Measurements from ENCODE around the gene BOLA3. TPM values are rescaled to one million over a fixed set of nuclear protein-coding genes. Genes with fewer than 3 reads are reported as not detected.
"Not testable (repeated sequence)": the region's sequence is repeated elsewhere in the genome, so short reads cannot be mapped to it uniquely, and the experiment has no call there.

The BOLA3 gene
- total and polyA plus RNA-seq, 7 experiments from 2014 or later = 6.9 to 87.3 (median 15.7) TPM

GRCh38 chr2:74130211-74130995 lies 17.3 kb downstream of the BOLA3 start:
- H3K36me3 Mint-ChIP-seq = peaks cover 7 to 24% (median 14%) of the 10 kb centered on the region in 5 donors
- ChIA-PET CTCF (no interaction called here), POLR2A (no interaction called here)
- peak overlapping the region in 1 of 10 donors; percentile 9 for H3K4me3 Mint-ChIP-seq
- H3K27ac Mint-ChIP-seq = no peak overlapping the region
- H3K27me3 Mint-ChIP-seq = peaks cover 0 to 22% (median 0%) of the 10 kb centered on the region in 5 donors
- H3K27me3 ChIP-seq (ENCODE audit: control insufficient read depth in 2 of 2, insufficient read depth in 2 of 2, low read length in 2 of 2) = no peaks in the 10 kb centered on the region
- H3K4me1 ChIP-seq (ENCODE audit: control insufficient read depth in 2 of 2, insufficient read depth in 2 of 2, low read length in 2 of 2) = no peaks in the 10 kb centered on the region
- no peaks in the 10 kb centered on the region for H3K9me3 ChIP-seq (ENCODE audit: control insufficient read depth in 2 of 3, low read length in 3 of 3)
- H3K9me3 Mint-ChIP-seq = peaks cover 0 to 2% (median 0%) of the 10 kb centered on the region in 11 donors
- no peak for ATAC-seq
- H3K4me1 Mint-ChIP-seq = peaks cover 0 to 2% (median 0%) of the 10 kb centered on the region in 7 donors
- DNase-seq = no peak
- H3K27ac ChIP-seq (ENCODE audit: low read depth, low read length) = no peak overlapping the region
- peaks cover 0 to 10% (median 0%) of the 10 kb centered on the region in 3 experiments for H3K36me3 ChIP-seq (ENCODE audit: control insufficient read depth in 2 of 3, insufficient read depth in 3 of 3, low read length in 3 of 3)
- intact Hi-C loops (cut with micrococcal nuclease) = no loop called here
- no peak overlapping the region for H3K4me3 ChIP-seq (ENCODE audit: low read length)

GRCh38 chr2:74128206-74128605 lies 19.5 kb downstream of the BOLA3 start:
- ATAC-seq (no peak), DNase-seq (no peak)
- intact Hi-C loops (cut with micrococcal nuclease) = no loop called here
- Mint-ChIP-seq H3K4me1 (peaks cover 0 to 2% (median 0%) of the 10 kb centered on the region in 7 donors), H3K4me3 (no peak overlapping the region), H3K36me3 (peaks cover 0 to 7% (median 3%) of the 10 kb centered on the region in 5 donors), H3K9me3 (peaks cover 0 to 6% (median 0%) of the 10 kb centered on the region in 11 donors), H3K27me3 (peaks cover 0 to 20% (median 0%) of the 10 kb centered on the region in 5 donors), H3K27ac (no peak overlapping the region)
- Histone ChIP-seq H3K4me3 (ENCODE audit: low read length) (no peak overlapping the region), H3K9me3 (ENCODE audit: control insufficient read depth in 2 of 3, low read length in 3 of 3) (no peaks in the 10 kb centered on the region), H3K27ac (ENCODE audit: low read depth, low read length) (no peak overlapping the region), H3K4me1 (ENCODE audit: control insufficient read depth in 2 of 2, insufficient read depth in 2 of 2, low read length in 2 of 2) (no peaks in the 10 kb centered on the region), H3K27me3 (ENCODE audit: control insufficient read depth in 2 of 2, insufficient read depth in 2 of 2, low read length in 2 of 2) (no peaks in the 10 kb centered on the region), H3K36me3 (ENCODE audit: control insufficient read depth in 2 of 3, insufficient read depth in 3 of 3, low read length in 3 of 3) (no peaks in the 10 kb centered on the region)
- CTCF ChIA-PET = no interaction called here
- POLR2A ChIA-PET = no interaction called here

DNA sequence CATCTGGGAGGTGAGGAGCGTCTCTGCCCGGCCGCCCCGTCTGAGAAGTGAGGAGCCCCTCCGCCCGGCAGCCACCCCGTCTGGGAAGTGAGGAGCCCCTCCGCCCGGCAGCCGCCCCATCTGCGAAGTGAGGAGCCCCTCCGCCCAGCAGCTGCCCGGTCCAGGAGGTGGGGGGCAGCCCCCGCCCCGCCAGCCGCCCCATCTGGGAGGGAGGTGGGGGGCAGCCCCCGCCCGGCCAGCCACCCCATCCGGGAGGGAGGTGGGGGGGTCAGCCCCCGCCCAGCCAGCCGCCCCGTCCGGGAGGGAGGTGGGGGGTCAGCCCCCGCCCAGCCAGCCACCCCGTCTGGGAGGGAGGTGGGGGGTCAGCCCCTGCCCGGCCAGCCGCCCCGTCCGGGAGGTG lies 23.8 kb downstream of the BOLA3 start:
- H3K9me3 ChIP-seq (ENCODE audit: control insufficient read depth in 2 of 3, low read length in 3 of 3); H3K27ac ChIP-seq (ENCODE audit: low read depth, low read length); H3K4me3 ChIP-seq (ENCODE audit: low read length); H3K36me3 ChIP-seq (ENCODE audit: control insufficient read depth in 2 of 3, insufficient read depth in 3 of 3, low read length in 3 of 3); H3K27me3 ChIP-seq (ENCODE audit: control insufficient read depth in 2 of 2, insufficient read depth in 2 of 2, low read length in 2 of 2); POLR2A ChIA-PET; H3K4me1 ChIP-seq (ENCODE audit: control insufficient read depth in 2 of 2, insufficient read depth in 2 of 2, low read length in 2 of 2); ATAC-seq; H3K27me3 Mint-ChIP-seq; intact Hi-C loops (cut with micrococcal nuclease); H3K4me3 Mint-ChIP-seq; DNase-seq; H3K27ac Mint-ChIP-seq; CTCF ChIA-PET: not testable (repeated sequence)
- Mint-ChIP-seq H3K4me1 (peaks cover 8 to 12% (median 9%) of the 10 kb centered on the region in 7 donors), H3K36me3 (peaks cover 0 to 17% (median 3%) of the 10 kb centered on the region in 5 donors), H3K9me3 (peaks cover 7 to 33% (median 16%) of the 10 kb centered on the region in 11 donors)

GRCh38 chr2:74121846-74122245 lies 25.9 kb downstream of the BOLA3 start:
- not testable (repeated sequence) for H3K9me3 ChIP-seq (ENCODE audit: control insufficient read depth in 2 of 3, low read length in 3 of 3); H3K36me3 ChIP-seq (ENCODE audit: control insufficient read depth in 2 of 3, insufficient read depth in 3 of 3, low read length in 3 of 3); H3K4me3 ChIP-seq (ENCODE audit: low read length); DNase-seq; H3K27me3 Mint-ChIP-seq; H3K4me1 ChIP-seq (ENCODE audit: control insufficient read depth in 2 of 2, insufficient read depth in 2 of 2, low read length in 2 of 2); H3K27me3 ChIP-seq (ENCODE audit: control insufficient read depth in 2 of 2, insufficient read depth in 2 of 2, low read length in 2 of 2); ATAC-seq; H3K27ac ChIP-seq (ENCODE audit: low read depth, low read length)
- POLR2A ChIA-PET = interaction anchor here (1.0 to 2.9 kb wide), 3 partner anchors 14 to 293 kb away, joined by 3 to 11 read pairs (median 10); partner anchors contain the start of genes MOB1A and STAMBP
- H3K9me3 Mint-ChIP-seq = peaks cover 7 to 33% (median 16%) of the 10 kb centered on the region in 11 donors
- intact Hi-C loops (cut with micrococcal nuclease) = loop anchor here in 1 of 2 donors (2.0 kb wide), 1 partner anchor 195 kb away; the partner anchor contains the start of gene DGUOK
- CTCF ChIA-PET = interaction anchor here (0.7 to 2.3 kb wide), 4 partner anchors 23 to 308 kb away, joined by 3 to 10 read pairs (median 3); partner anchors contain the start of genes BOLA3 and MOB1A
- peaks cover 0 to 17% (median 0%) of the 10 kb centered on the region in 5 donors for H3K36me3 Mint-ChIP-seq
- H3K4me3 Mint-ChIP-seq = peak overlapping the region in 3 of 10 donors; percentile 16 to 42 (median 25)
- H3K4me1 Mint-ChIP-seq = peaks cover 8 to 12% (median 9%) of the 10 kb centered on the region in 7 donors
- H3K27ac Mint-ChIP-seq = peak overlapping the region in 1 of 9 donors; percentile 39

DNA sequence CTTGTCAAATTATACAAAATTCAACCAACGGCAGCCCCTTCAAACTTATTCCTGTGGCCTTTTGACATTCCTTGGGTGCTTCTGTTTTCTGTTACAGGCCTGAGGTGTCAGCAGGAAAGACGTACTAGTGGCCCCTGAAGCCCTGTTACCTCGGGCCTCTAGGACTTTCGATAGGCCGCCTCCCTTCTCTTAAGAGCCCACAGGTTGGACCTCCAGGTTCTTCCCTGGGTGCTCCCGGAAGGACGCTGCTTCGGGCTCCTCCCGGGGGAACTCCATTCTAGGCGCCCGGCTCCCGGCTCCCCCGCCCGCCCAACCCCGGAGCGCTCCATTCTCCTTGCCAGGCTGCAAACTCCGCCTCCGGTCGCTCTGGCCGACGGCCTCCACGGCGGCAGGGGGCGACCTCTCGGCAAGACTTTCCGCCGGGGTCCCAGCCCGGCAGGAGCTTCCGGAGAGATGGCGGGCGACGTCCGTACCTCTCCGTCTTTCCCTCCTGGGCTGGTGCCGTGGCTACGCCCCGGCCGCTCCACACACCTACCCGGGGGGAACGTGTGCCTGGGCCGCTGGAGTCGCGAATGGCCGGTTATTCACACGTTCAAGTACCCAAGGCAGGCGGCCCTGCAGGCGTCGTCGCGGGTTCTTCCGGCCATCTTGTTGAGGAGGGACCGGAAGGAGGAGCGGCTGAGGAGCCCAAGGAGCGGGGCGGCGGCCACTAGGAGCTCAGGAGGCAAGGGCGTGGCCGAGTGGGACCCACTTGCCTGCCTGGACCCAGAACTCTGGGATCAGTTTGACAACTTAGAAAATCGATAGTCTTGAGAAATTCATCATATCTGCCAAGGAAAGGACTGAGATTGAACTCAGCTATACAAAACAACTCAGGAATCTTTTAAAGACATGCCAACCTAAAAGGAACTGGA lies 27.5 kb downstream of the BOLA3 start:
- POLR2A ChIA-PET = interaction anchor here (0.6 to 2.9 kb wide), 18 partner anchors 9 to 338 kb away, joined by 3 to 11 read pairs (median 4); partner anchors contain the start of genes DGUOK, MOB1A, MTHFD2 and STAMBP
- H3K27me3 ChIP-seq (ENCODE audit: control insufficient read depth in 2 of 2, insufficient read depth in 2 of 2, low read length in 2 of 2) = no peaks in the 10 kb centered on the region
- peaks cover 0 to 4% (median 0%) of the 10 kb centered on the region in 3 experiments for H3K36me3 ChIP-seq (ENCODE audit: control insufficient read depth in 2 of 3, insufficient read depth in 3 of 3, low read length in 3 of 3)
- peak overlapping the region; percentile 83 for H3K27ac ChIP-seq (ENCODE audit: low read depth, low read length)
- peaks cover 0 to 17% (median 0%) of the 10 kb centered on the region in 5 donors for H3K36me3 Mint-ChIP-seq
- peak overlapping the region; percentile 79 to 96 (median 91) for H3K27ac Mint-ChIP-seq
- peaks cover 0 to 8% (median 0%) of the 10 kb centered on the region in 3 experiments for H3K9me3 ChIP-seq (ENCODE audit: control insufficient read depth in 2 of 3, low read length in 3 of 3)
- peaks cover 8 to 12% (median 9%) of the 10 kb centered on the region in 7 donors for H3K4me1 Mint-ChIP-seq
- H3K27me3 Mint-ChIP-seq = peaks cover 0 to 5% (median 2%) of the 10 kb centered on the region in 5 donors
- intact Hi-C loops (cut with micrococcal nuclease) = loop anchor here (1.0 to 2.0 kb wide), 12 partner anchors 27 to 886 kb away; partner anchors contain the start of genes BOLA3 (in 2 of the 2), DGUOK (in 2 of the 2), STAMBP (in 2 of the 2) and C2orf81 (in 1 of the 2)
- CTCF ChIA-PET = interaction anchor here (0.6 to 2.3 kb wide), 8 partner anchors 16 to 132 kb away, joined by 3 to 10 read pairs (median 3); partner anchors contain the start of genes BOLA3 and MOB1A
- peaks cover 7 to 30% (median 16%) of the 10 kb centered on the region in 11 donors for H3K9me3 Mint-ChIP-seq
- H3K4me3 Mint-ChIP-seq = peak overlapping the region; percentile 82 to 92 (median 88)
- ATAC-seq = peak; percentile 98
- H3K4me3 ChIP-seq (ENCODE audit: low read length) = peak overlapping the region; percentile 89
- DNase-seq = peak; percentile 69 to 91 (median 80)
- no peaks in the 10 kb centered on the region for H3K4me1 ChIP-seq (ENCODE audit: control insufficient read depth in 2 of 2, insufficient read depth in 2 of 2, low read length in 2 of 2)

- peak overlapping the region in 3 of 10 donors; percentile 84 to 87 (median 86) for H3K4me3 Mint-ChIP-seq
- POLR2A ChIA-PET = no interaction called here
- H3K27me3 ChIP-seq (ENCODE audit: control insufficient read depth in 2 of 2, insufficient read depth in 2 of 2, low read length in 2 of 2) = no peaks in the 10 kb centered on the region
- H3K9me3 Mint-ChIP-seq = peaks cover 7 to 29% (median 16%) of the 10 kb centered on the region in 11 donors
- no peak for ATAC-seq
- peaks cover 8 to 12% (median 9%) of the 10 kb centered on the region in 7 donors for H3K4me1 Mint-ChIP-seq
- intact Hi-C loops (cut with micrococcal nuclease) = no loop called here
- H3K27ac Mint-ChIP-seq = peak overlapping the region in 2 of 9 donors; percentile 79 to 86
- peaks cover 0 to 17% (median 0%) of the 10 kb centered on the region in 5 donors for H3K36me3 Mint-ChIP-seq
- H3K4me3 ChIP-seq (ENCODE audit: low read length) = no peak overlapping the region
- peaks cover 0 to 8% (median 0%) of the 10 kb centered on the region in 3 experiments for H3K9me3 ChIP-seq (ENCODE audit: control insufficient read depth in 2 of 3, low read length in 3 of 3)
- H3K36me3 ChIP-seq (ENCODE audit: control insufficient read depth in 2 of 3, insufficient read depth in 3 of 3, low read length in 3 of 3) = peaks cover 0 to 4% (median 0%) of the 10 kb centered on the region in 3 experiments
- CTCF ChIA-PET = no interaction called here
- DNase-seq = no peak
- peaks cover 0 to 9% (median 3%) of the 10 kb centered on the region in 5 donors for H3K27me3 Mint-ChIP-seq
- H3K4me1 ChIP-seq (ENCODE audit: control insufficient read depth in 2 of 2, insufficient read depth in 2 of 2, low read length in 2 of 2) = no peaks in the 10 kb centered on the region
- H3K27ac ChIP-seq (ENCODE audit: low read depth, low read length) = no peak overlapping the region
Measured at GRCh38 chr2:74119339-74119738, 28.4 kb downstream of the BOLA3 start.
